Adipose tissue (tissue), 3 donors: ENCODE measurements around the gene BBC3. TPM values are rescaled to one million over a fixed set of nuclear protein-coding genes. Genes with fewer than 3 reads are reported as not detected.
"Not testable (repeated sequence)": the region's sequence is repeated elsewhere in the genome, so short reads cannot be mapped to it uniquely, and the experiment has no call there.

Experiments used
- H3K27ac ChIP-seq: one replicate; pipeline ENCODE4 v1.5.1; 2013; ENCODE audit warnings: low read depth, low read length
- WGBS, 3 donors: extraction: QIAGEN DNeasy Blood & Tissue Kit; methylation state at CpG; one replicate each; pipeline ENCODE4 v1.1.7; 2013; 5-methylcytosine and 5-hydroxymethylcytosine counted together
- polyA plus RNA-seq, 3 donors: library from polyadenylated mRNA; stranded (reverse); fragments of 200-250 nt; gene quantifications; one replicate each; pipeline ENCODE4 v1.2.3, GENCODE V29; 2013
- donor health status: healthy with polysubstance abuse.
- donor health status: Bipolar disorder and iron deficiency.
- donor health status: healthy.

Gene BBC3, protein sequence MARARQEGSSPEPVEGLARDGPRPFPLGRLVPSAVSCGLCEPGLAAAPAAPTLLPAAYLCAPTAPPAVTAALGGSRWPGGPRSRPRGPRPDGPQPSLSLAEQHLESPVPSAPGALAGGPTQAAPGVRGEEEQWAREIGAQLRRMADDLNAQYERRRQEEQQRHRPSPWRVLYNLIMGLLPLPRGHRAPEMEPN
- polyA plus RNA-seq = 1 to 10 TPM; 3.1 to 8.6 (median 4.2) TPM

- 0% methylated on average over 19 to 43 of the region's 43 CpGs for WGBS, 3 donors
These were observed at the start of gene BBC3 for GRCh38 chr19:47230921-47231214. Gene BBC3 (minus strand): TSS chr19:47231199. CDS start chr19:47228431, 2,768 bp downstream.

GRCh38 chr19:47280183-47280797 is 49.3 kb upstream of the BBC3 start:
- no peak overlapping the region for H3K27ac ChIP-seq
- WGBS, 3 donors = 88 to 93% (median 91%) methylated on average over 13 of the region's 13 CpGs

More at GRCh38 chr19:47230921-47231214, at the start of gene BBC3:
- H3K27ac ChIP-seq = no peak within 1 kb of the TSS

DNA sequence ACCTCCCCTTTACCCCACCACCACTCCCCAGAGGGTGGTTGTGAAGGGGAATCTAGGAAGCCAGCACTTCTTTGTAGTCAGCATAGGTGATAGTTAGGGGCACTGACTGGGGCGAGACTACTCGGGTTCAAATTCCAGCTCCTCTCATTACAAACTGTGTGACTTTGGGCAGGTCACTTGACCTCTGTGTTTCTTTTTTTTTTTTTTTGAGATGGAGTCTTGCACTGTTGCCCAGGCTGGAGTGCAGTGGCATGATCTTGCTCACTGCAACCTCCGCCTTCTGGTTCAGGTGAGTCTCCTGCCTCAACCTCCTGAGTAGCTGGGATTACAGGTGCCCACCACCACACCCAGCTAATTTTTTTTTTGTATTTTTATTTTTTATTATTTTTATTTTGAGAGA is 45.5 kb upstream of the BBC3 start:
- 86 to 90% (median 88%) methylated on average over 3 of the region's 3 CpGs for WGBS, 3 donors
- not testable (repeated sequence) for H3K27ac ChIP-seq

DNA sequence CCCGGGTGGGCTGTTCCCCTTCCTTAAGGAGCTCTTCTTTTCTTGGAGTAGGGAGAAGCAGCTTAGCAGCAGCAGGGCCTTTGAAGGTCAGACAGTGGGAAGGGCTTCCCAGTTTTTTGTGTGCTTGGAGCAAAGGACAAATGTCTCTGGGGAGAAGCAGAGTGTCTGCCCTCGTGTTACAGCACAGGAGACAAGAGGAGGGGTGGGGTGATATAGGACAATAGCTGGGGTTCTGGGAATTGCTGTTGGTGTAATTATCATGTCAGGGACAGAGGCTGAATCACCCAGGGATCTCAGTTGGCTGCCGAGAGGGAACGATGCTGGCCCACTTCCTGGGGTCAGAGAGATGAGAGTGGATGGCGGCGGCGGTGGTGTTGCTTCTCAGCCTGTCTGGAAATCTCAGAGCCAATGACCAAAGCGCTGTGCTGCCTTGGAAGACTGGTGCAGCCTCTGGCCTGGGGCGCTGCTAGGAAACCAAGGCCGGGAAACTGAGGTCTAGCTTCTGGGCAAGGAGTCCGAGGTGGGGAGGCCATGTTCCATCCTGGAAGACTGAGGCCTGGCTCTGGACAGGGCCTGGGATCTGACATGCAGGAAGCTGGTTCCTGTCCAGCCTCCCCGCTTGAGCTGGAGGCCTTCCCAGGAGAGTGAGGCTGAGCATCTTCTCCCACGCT is 44.9 kb upstream of the BBC3 start:
- WGBS, 3 donors = 55 to 78% (median 58%) methylated on average over 13 of the region's 13 CpGs
- peak overlapping the region; percentile 73 for H3K27ac ChIP-seq

GRCh38 chr19:47274891-47275761 is 44.1 kb upstream of the BBC3 start:
- 7 to 32% (median 9%) methylated on average over 40 to 82 of the region's 82 CpGs for WGBS, 3 donors
- H3K27ac ChIP-seq = peak overlapping the region; percentile 73

GRCh38 chr19:47274071-47274890 is 43.3 kb upstream of the BBC3 start, which contains the start of gene INAFM1:
Gene INAFM1 (plus strand): TSS chr19:47274885. CDS start chr19:47274920, 35 bp downstream.
- H3K27ac ChIP-seq = peak within 1 kb of the TSS; percentile 94
- WGBS, 3 donors = 0 to 1% (median 0%) methylated on average over 38 to 67 of the region's 72 CpGs

GRCh38 chr19:47273313-47274070 is 42.5 kb upstream of the BBC3 start:
- 0 to 1% (median 0%) methylated on average over 47 to 54 of the region's 54 CpGs for WGBS, 3 donors
- H3K27ac ChIP-seq = peak overlapping the region; percentile 94

DNA sequence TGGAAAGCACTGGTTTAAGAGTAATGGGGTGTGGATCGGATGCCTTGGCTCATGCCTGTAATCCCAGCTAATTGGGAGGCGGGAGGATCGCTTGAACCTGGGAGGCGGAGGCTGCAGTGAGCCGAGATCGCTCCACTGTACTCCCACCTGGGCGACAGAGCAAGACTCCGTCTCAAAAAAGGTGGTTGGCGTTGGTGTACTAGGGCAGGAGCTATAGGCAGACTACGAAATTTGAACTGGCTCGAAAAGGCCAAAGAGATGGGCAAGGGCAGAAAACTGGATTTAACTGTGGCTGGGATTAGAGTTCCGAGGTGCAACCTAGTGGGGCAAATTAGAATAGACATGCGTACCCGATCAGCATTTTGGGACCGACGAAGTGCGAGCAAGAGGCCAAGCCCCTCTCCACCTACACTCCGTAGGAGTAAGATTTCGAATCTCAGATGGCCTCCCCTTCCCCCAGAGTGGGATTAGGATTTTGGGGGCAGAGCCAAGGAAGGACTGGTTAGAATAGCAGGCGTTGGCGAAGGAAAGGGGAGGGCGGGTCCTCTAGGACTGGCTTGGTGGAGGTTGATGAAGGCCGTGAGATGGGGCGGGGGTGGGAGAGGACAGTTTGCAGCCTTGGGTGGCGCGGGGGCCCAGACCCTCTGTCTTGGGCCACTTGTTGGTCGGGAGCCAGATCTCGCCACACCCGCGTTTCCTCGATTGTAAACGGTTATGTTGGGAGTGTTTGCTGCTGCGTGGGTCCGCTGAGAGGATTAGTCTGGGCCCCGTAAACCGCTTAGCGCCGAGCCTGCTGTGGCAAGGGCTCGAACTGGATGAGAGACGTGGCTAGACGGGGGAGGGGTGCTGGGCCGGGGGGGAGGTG is 41.7 kb upstream of the BBC3 start:
- WGBS, 3 donors = 29 to 40% (median 29%) methylated on average over 38 to 42 of the region's 42 CpGs

DNA sequence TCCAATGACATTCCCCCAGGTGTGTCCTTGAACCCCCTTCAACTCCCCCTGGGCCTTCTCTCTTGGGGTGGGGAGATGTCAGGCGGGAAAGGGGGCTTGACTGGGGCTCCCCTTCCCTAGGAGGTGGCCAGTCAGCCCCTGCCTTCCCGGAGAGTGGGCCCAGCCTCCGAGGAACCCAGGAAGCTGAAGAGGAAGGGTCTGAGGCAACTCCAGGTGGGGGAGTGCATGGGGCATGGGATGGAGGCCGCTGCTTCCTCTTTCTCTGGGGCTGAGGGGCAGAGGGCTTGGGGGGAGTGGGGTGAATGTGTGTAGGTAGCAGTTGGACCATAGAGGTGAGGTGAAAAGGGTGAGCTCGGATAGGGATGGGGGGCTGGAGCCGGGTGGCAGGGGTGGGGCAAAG is 41.0 kb upstream of the BBC3 start:
- WGBS, 3 donors = 60 to 84% (median 63%) methylated on average over 6 of the region's 6 CpGs
- H3K27ac ChIP-seq = no peak overlapping the region

More for the DNA sequence above, 41.7 kb upstream of the BBC3 start:
- peak overlapping the region; percentile 94 for H3K27ac ChIP-seq

DNA sequence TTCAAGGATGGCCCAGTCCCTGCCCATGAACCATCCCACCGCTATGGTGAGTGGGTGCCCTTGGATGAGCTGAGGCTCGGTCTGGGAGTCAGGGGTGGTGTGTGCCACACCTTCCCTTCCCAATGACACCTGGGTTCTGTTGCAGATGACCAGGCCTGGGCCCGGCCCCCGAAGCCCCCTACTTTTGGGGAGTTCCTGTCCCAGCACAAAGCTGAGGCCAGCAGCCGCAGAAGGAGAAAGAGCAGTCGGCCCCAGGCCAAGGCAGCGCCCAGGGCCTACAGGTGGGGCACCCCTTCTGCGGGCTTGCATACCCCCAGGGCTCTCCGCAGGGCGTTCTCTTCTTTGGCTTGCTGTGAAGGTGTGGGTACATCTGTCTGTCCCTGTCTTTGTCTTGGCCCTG is 39.4 kb upstream of the BBC3 start:
- 93 to 98% (median 97%) methylated on average over 10 of the region's 10 CpGs for WGBS, 3 donors

DNA sequence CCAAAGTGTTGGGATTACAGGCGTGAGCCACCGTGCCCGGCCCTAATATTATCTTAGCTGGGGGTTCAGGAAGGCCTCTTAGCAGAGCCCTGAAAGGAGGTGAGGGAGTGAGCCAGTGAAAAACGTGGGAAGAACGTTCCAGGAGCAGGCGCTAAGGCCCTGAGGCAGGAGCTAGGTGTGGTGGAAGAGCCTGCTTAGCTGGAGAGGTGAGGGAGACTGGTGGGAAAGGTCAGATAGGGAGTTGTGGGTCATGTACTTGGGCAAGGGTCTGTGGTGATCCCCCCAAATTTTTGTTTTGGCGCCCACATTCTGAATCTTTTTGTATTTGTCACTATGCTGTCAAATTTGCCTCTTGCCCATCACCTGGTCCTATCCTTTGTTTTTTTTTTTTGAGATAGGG is 38.6 kb upstream of the BBC3 start:
- 86 to 93% (median 90%) methylated on average over 7 of the region's 7 CpGs for WGBS, 3 donors

More for the DNA sequence above, 39.4 kb upstream of the BBC3 start:
- no peak overlapping the region for H3K27ac ChIP-seq

GRCh38 chr19:47268028-47268427 is 37.0 kb upstream of the BBC3 start:
- H3K27ac ChIP-seq = no peak overlapping the region
- 81 to 93% (median 81%) methylated on average over 6 of the region's 6 CpGs for WGBS, 3 donors

More for the DNA sequence above, 38.6 kb upstream of the BBC3 start:
- no peak overlapping the region for H3K27ac ChIP-seq

- H3K27ac ChIP-seq = no peak overlapping the region
- WGBS, 3 donors = 61 to 87% (median 82%) methylated on average over 14 of the region's 14 CpGs
These were observed 36.4 kb upstream of the BBC3 start for GRCh38 chr19:47267350-47267759.

- 91 to 95% (median 94%) methylated on average over 21 of the region's 21 CpGs for WGBS, 3 donors
- H3K27ac ChIP-seq = no peak overlapping the region
These were observed 35.5 kb upstream of the BBC3 start for GRCh38 chr19:47266401-47266941.

GRCh38 chr19:47264629-47265028 is 33.6 kb upstream of the BBC3 start:
- H3K27ac ChIP-seq = no peak overlapping the region
- 79 to 95% (median 94%) methylated on average over 27 to 30 of the region's 30 CpGs for WGBS, 3 donors
